Heart left ventricle (tissue), 16 donors: ENCODE results near the gene RAC3. TPM values are rescaled to one million over a fixed set of nuclear protein-coding genes. Genes with fewer than 3 reads are reported as not detected.

Experiments used
- ATAC-seq, 4 donors: fragments of 200-7000 bp; cut with Tn5 transposase; one replicate each; pipeline ENCODE4 v1.9.1; 2020 to 2022; ENCODE audit warnings: moderate library complexity in 4 of 4, mild to moderate bottlenecking in 3 of 4, moderate number of reproducible peaks in 1 of 4
- DNase-seq, 5 donors: peaks; one replicate each; pipeline ENCODE4 v3.0.0-alpha.2; 2020
- H3K27ac ChIP-seq, 12 donors: fragments of 200-600 bp; sonication (generic) in 4 of 12; one replicate each; pipeline versions ENCODE4 v1.5.0 to v1.8.0; 2016 to 2022; ENCODE audit warnings: mild to moderate bottlenecking in 2 of 12
- H3K27me3 ChIP-seq, 9 donors: fragments of 200-600 bp; sonication (generic) in 2 of 9; one replicate each; pipeline versions ENCODE4 v1.5.1 to v1.8.0; 2016 to 2022; ENCODE audit warnings: mild to moderate bottlenecking in 3 of 9
- H3K36me3 ChIP-seq, 9 donors: fragments of 200-600 bp; sonication (generic) in 2 of 9; one replicate each; pipeline versions ENCODE4 v1.5.0 to v1.8.0; 2018 to 2022; ENCODE audit warnings: mild to moderate bottlenecking in 2 of 9
- H3K4me1 ChIP-seq, 12 donors: fragments of 200-600 bp; sonication (generic) in 4 of 12; one replicate each; pipeline versions ENCODE4 v1.5.0 to v1.8.0; 2016 to 2022; ENCODE audit warnings: mild to moderate bottlenecking in 3 of 12
- H3K4me3 ChIP-seq, 12 donors: fragments of 200-600 bp; sonication (generic) in 4 of 12; one replicate each; pipeline versions ENCODE4 v1.5.0 to v1.8.0; 2017 to 2022; ENCODE audit warnings: mild to moderate bottlenecking in 9 of 12, moderate library complexity in 4 of 12
- H3K9me3 ChIP-seq, 12 donors: fragments of 200-600 bp; sonication (generic) in 4 of 12; one replicate each; pipeline versions ENCODE4 v1.5.0 to v1.8.0; 2016 to 2022; ENCODE audit warnings: mild to moderate bottlenecking in 1 of 12
- CTCF ChIP-seq, 12 donors: fragments of 200-600 bp; sonication (generic) in 4 of 12; IDR thresholded peaks; one replicate each; pipeline versions ENCODE4 v1.5.0 to v1.8.0; 2018 to 2022; ENCODE audit warnings: antibody characterized with exemption in 12 of 12, mild to moderate bottlenecking in 5 of 12
- POLR2A ChIP-seq, 2 donors: fragments of 450-650 bp; IDR thresholded peaks; one replicate each; pipeline ENCODE4 v1.6.1; 2017; ENCODE audit warnings: antibody characterized with exemption in 2 of 2, mild to moderate bottlenecking in 2 of 2, moderate library complexity in 2 of 2
- WGBS, 4 donors: extraction: QIAGEN DNeasy Blood & Tissue Kit in 2 of 4; methylation state at CpG; one replicate each; pipeline versions ENCODE4 v1.1.5 to v1.1.7; 2013 to 2018; 5-methylcytosine and 5-hydroxymethylcytosine counted together
- intact Hi-C, 10 donors: fragments of 100-400 bp; cut with DNase I; formaldehyde crosslinking; loops; one replicate each; pipeline versions ENCODE4 v1.11.1 to v1.14.2; 2022
- polyA plus RNA-seq, 2 donors: library from polyadenylated mRNA; stranded (reverse); fragments of 200-250 nt; gene quantifications; one replicate each; pipeline ENCODE4 v1.2.3, GENCODE V29; 2013
- total RNA-seq, 9 donors: library from RNA; depleted of rRNA in 2 of 9; stranded (reverse); fragments of >200 nt in 2 of 9; fragmentation: NEBNext Ultra II Directional in 3 of 9; extraction: Animal tissue kit (Norgen Biotek cat#: 25700) in 3 of 9; gene quantifications; one replicate each; pipeline versions ENCODE4 v1.1.0 to v1.2.4, GENCODE V29; 2016 to 2023
- donor health status: ischemic (EF 13 %, LVEDD 7.1; RV severe dilation, severe dysfunction).
- donor health status: healthy with polysubstance abuse.
- donor health status: DM: no; HTN: yes; CAD: no.
- donor health status: DM: no; HTN: no; CAD: no.
- donor health status: ischemic (EF 25% LVEDD 6.9; RV normal size, moderate dysfunction).
- donor health status: ischemic (EF 25% LVEDD 5.7; RV mildly dilated, moderate dysfunction).
- donor health status: healthy.
- donor health status: DM: yes; HTN: yes; CAD: no.
- donor health status: ischemic (EF 35%, LVEDD 5.7; RV mildly dilated, moderate dysfunction).
- donor health status: nonischemic (EF 11% LVEDD 7.7; RV severe dilation, severe dysfunction).
- donor health status: DM: yes; HTN: yes; CAD: no.
- donor health status: PGD.
- donor health status: ischemic (EF 29% LVEDD 5.4; RV normal size, mild dysfunction).
- donor health status: nonischemic (EF 23%, LVEDD 6.1; RV moderate dilation, normal function).

Gene RAC3
- total and polyA plus RNA-seq, 11 donors, result 0.76 to 2.6 (median 1.5) TPM

- H3K4me3 ChIP-seq, result no peak overlapping the region
- 53 to 86% (median 70%) methylated on average over 20 to 28 of the region's 28 CpGs for WGBS, 4 donors
- no peaks in the 10 kb centered on the region for H3K9me3 ChIP-seq
- H3K27me3 ChIP-seq, result no peaks in the 10 kb centered on the region
- ATAC-seq (peak in 1 of 4 donors; percentile 6), DNase-seq (peak in 3 of 5 donors; percentile 40 to 76 (median 68))
- H3K27ac ChIP-seq, result peak overlapping the region in 2 of 12 donors; percentile 9 to 44
- H3K4me1 ChIP-seq, result peaks cover 0 to 57% (median 19%) of the 10 kb centered on the region in 12 donors
- intact Hi-C loops, result no loop called here
- TF ChIP-seq CTCF (IDR thresholded peaks at IDR 0.05) (no peak), POLR2A (IDR thresholded peaks at IDR 0.05) (no peak)
- peaks cover 0 to 9% (median 0%) of the 10 kb centered on the region in 9 donors for H3K36me3 ChIP-seq
Measured at GRCh38 chr17:82008941-82009405, 22.5 kb upstream of the RAC3 start.

GRCh38 chr17:82009413-82009812 lies 22.1 kb upstream of the RAC3 start:
- intact Hi-C loops, result no loop called here
- DNase-seq (no peak), ATAC-seq (no peak)
- Histone ChIP-seq H3K4me1 (peaks cover 0 to 61% (median 18%) of the 10 kb centered on the region in 12 donors), H3K27ac (peak overlapping the region in 2 of 12 donors; percentile 9 to 44), H3K27me3 (no peaks in the 10 kb centered on the region), H3K9me3 (no peaks in the 10 kb centered on the region), H3K36me3 (peaks cover 0 to 9% (median 0%) of the 10 kb centered on the region in 9 donors), H3K4me3 (no peak overlapping the region)
- WGBS, 4 donors, result 83 to 98% (median 94%) methylated on average over 11 to 15 of the region's 15 CpGs
- TF ChIP-seq CTCF (IDR thresholded peaks at IDR 0.05) (no peak), POLR2A (IDR thresholded peaks at IDR 0.05) (no peak)

GRCh38 chr17:82010575-82011525 lies 20.6 kb upstream of the RAC3 start:
- Histone ChIP-seq H3K4me1 (peaks cover 0 to 62% (median 18%) of the 10 kb centered on the region in 12 donors), H3K36me3 (peaks cover 0 to 9% (median 0%) of the 10 kb centered on the region in 9 donors), H3K4me3 (no peak overlapping the region), H3K27ac (no peak overlapping the region), H3K27me3 (no peaks in the 10 kb centered on the region), H3K9me3 (no peaks in the 10 kb centered on the region)
- DNase-seq (no peak), ATAC-seq (no peak)
- intact Hi-C loops, result no loop called here
- 88 to 95% (median 93%) methylated on average over 19 to 39 of the region's 39 CpGs for WGBS, 4 donors
- TF ChIP-seq CTCF (IDR thresholded peaks at IDR 0.05), result no peak
- TF ChIP-seq POLR2A (IDR thresholded peaks at IDR 0.05), result no peak

- no peak for TF ChIP-seq CTCF (IDR thresholded peaks at IDR 0.05)
- TF ChIP-seq POLR2A (IDR thresholded peaks at IDR 0.05), result no peak
Measured at GRCh38 chr17:82011617-82012187, 19.8 kb upstream of the RAC3 start.

More at GRCh38 chr17:82011617-82012187, 19.8 kb upstream of the RAC3 start:
- 93 to 98% (median 95%) methylated on average over 16 to 19 of the region's 19 CpGs for WGBS, 4 donors
- intact Hi-C loops, result no loop called here
- Histone ChIP-seq H3K27ac (peak overlapping the region in 6 of 12 donors; percentile 88 to 96 (median 90)), H3K9me3 (no peaks in the 10 kb centered on the region), H3K4me1 (peaks cover 0 to 54% (median 14%) of the 10 kb centered on the region in 12 donors), H3K27me3 (no peaks in the 10 kb centered on the region), H3K4me3 (no peak overlapping the region), H3K36me3 (peaks cover 0 to 9% (median 0%) of the 10 kb centered on the region in 9 donors)
- DNase-seq (no peak), ATAC-seq (no peak)
